ENCODE measurements around the gene CCDC7. TPM values are rescaled to one million over a fixed set of nuclear protein-coding genes. Genes with fewer than 3 reads are reported as not detected.

CCDC7 gene
- total and polyA plus RNA-seq, 10 of the 15 experiments (the other 5 are each of a cell fraction or from before 2014, with no cell fraction given), result 1.8 to 5.6 (median 3.4) TPM

DNA sequence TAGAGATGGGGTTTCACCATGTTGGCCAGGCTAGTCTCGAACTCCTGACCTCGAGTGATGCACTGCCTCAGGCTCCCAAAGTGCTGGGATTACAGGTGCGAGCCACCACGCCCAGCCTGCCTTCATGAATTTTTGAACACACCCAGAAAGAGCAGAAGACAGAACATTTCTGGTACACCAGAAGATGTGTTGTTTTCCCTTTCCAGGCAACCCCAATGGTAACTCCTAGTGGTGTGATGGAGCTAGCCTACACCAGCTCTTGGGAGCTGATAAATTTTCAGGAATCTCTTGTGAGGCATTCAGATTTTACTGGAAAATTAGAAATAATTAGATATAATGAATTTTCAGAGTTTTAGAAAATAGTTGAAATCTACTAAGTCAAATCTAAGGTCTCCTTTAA, 904 bp upstream of the CCDC7 start:
- H3K4me1 ChIP-seq (ENCODE audit: control insufficient read depth, insufficient read depth, low read length), result no peaks in the 10 kb centered on the region
- intact Hi-C loops (cut with micrococcal nuclease; ENCODE audit: unreplicated experiment), result loop anchor here (10.0 kb wide), 1 partner anchor 370 kb away; no protein-coding TSS in a partner anchor
- H3K9ac ChIP-seq (ENCODE audit: control insufficient read depth, insufficient read depth, low read length), result peak overlapping the region; percentile 99; the same call in 1 of the 2 replicates
- BruUV-seq (replicated peaks), result no TSS peak
- H4K20me1 ChIP-seq (ENCODE audit: control insufficient read depth, insufficient read depth), result no peaks in the 10 kb centered on the region
- CTCF ChIA-PET, result interaction anchor here (0.7 to 2.2 kb wide), 6 partner anchors 9 to 252 kb away, joined by 3 to 9 read pairs (median 3); no protein-coding TSS in a partner anchor
- H3K4me2 ChIP-seq (ENCODE audit: control insufficient read depth, insufficient read depth), result peak overlapping the region; percentile 36
- POLR2A ChIA-PET, result interaction anchor here (0.6 to 1.3 kb wide), 2 partner anchors 66 to 388 kb away, joined by 3 to 9 read pairs; no protein-coding TSS in a partner anchor
- H3K9me3 ChIP-seq (replicated peaks; ENCODE audit: control insufficient read depth, insufficient read depth, low read length), result no peaks in the 10 kb centered on the region
- in situ Hi-C loops (cut with MboI), result no loop called here
- H3K27me3 ChIP-seq (replicated peaks in 1 of 2; ENCODE audit: control insufficient read depth in 2 of 2, insufficient read depth in 2 of 2, low read length in 1 of 2), result no peaks in the 10 kb centered on the region
- RAD21 ChIA-PET (ENCODE audit: unreplicated experiment), result interaction anchor here (1.3 to 1.9 kb wide), 7 partner anchors 10 to 564 kb away, joined by 3 to 13 read pairs (median 5); no protein-coding TSS in a partner anchor
- no peak overlapping the region; the same call in 1 of the 2 replicates for H3K27ac ChIP-seq (ENCODE audit: control insufficient read depth, insufficient read depth)
- TF ChIP-seq TAF1 (IDR thresholded peaks at IDR 0.05; ENCODE audit: borderline replicate concordance, low read depth, low read length) (no peak), SRF (IDR thresholded peaks at IDR 0.05; ENCODE audit: low read depth in 2 of 2, low read length in 2 of 2) (no peak), NFYA (IDR thresholded peaks at IDR 0.05; ENCODE audit: borderline replicate concordance, low read depth, low read length) (no peak), PAX5 (IDR thresholded peaks at IDR 0.05; ENCODE audit: borderline replicate concordance, low read depth, low read length) (no peak)
- FAIRE-seq (no peak), ATAC-seq (no peak), DNase-seq (ENCODE audit: low read depth, low spot score) (no peak)
- no peak overlapping the region for H2AFZ ChIP-seq (ENCODE audit: control insufficient read depth, low read depth, low read length)
- peak overlapping the region; percentile 54 for H3K4me3 ChIP-seq
- H3K36me3 ChIP-seq (ENCODE audit: control insufficient read depth in 2 of 2, insufficient read depth in 2 of 2, low read length in 1 of 2), result no peaks in the 10 kb centered on the region
- SMC1A ChIA-PET (ENCODE audit: uncharacterized antibody, unreplicated experiment), result interaction anchor here (0.6 to 1.8 kb wide), 7 partner anchors 9 to 109 kb away, joined by 3 to 8 read pairs (median 4); no protein-coding TSS in a partner anchor
- peaks cover 6% of the 10 kb centered on the region for H3K79me2 ChIP-seq (ENCODE audit: control insufficient read depth, insufficient read depth, low read length)
- 98% methylated on average over 4 of the region's 4 CpGs for WGBS (ENCODE audit: insufficient coverage, insufficient replicate concordance, low lambda C conversion rate, missing lambda C conversion rate)
